H1 (cell line): ENCODE results near the gene LHFPL6. TPM values are rescaled to one million over a fixed set of nuclear protein-coding genes. Genes with fewer than 3 reads are reported as not detected.

Experiments used
- CTCF ChIA-PET: fragments of 300-600 bp; sonication (Branson Sonifier 250); formaldehyde crosslinking; loops from one replicate; lab custom pipeline; 2021; ENCODE audit not compliant: partially characterized antibody; lab: Charles Lee
- POLR2A ChIA-PET: fragments of 300-600 bp; sonication (Branson Sonifier 250); formaldehyde crosslinking; loops from one replicate; lab custom pipeline; 2021; ENCODE audit warnings: inconsistent platforms; ENCODE audit not compliant: partially characterized antibody; lab: Charles Lee
- DNase-seq, 2 experiments: peaks; one replicate each; pipeline versions ENCODE4 v3.0.0 to v3.0.0-alpha.2; 2010 to 2022; ENCODE audit warnings: low spot score in 2 of 2, low read depth in 1 of 2, mixed read lengths in 1 of 2
- FAIRE-seq: peaks from 2 replicates; lab custom pipeline; 2011; peaks lifted over from hg19 to GRCh38; lab: Jason Lieb, UNC
- H2AFZ ChIP-seq: 2 replicates; pipeline ENCODE4 v1.8.1; 2012; ENCODE audit warnings: low read length, inconsistent platforms
- H2AK5ac ChIP-seq: 2 replicates; pipeline ENCODE4 v1.6.1; 2013; ENCODE audit warnings: low read depth, low read length
- H2BK120ac ChIP-seq: replicated peaks from 2 replicates; pipeline ENCODE3; 2013; ENCODE audit warnings: low read depth, low read length, inconsistent platforms
- H2BK12ac ChIP-seq: 2 replicates; pipeline ENCODE4 v1.6.1; 2013; ENCODE audit warnings: low read depth, low read length
- H2BK15ac ChIP-seq: 2 replicates; pipeline ENCODE4 v1.6.1; 2013; ENCODE audit warnings: low read length
- H2BK20ac ChIP-seq: 2 replicates; pipeline ENCODE4 v1.6.1; 2013; ENCODE audit warnings: low read length
- H2BK5ac ChIP-seq: 2 replicates; pipeline ENCODE4 v1.6.1; 2013; ENCODE audit warnings: low read depth, low read length
- H3K14ac ChIP-seq: 2 replicates; pipeline ENCODE4 v1.6.1; 2013; ENCODE audit warnings: inconsistent platforms; ENCODE audit not compliant: insufficient read length
- H3K18ac ChIP-seq: 2 replicates; pipeline ENCODE4 v1.6.1; 2013; ENCODE audit warnings: low read length; ENCODE audit errors: extremely low read depth
- H3K23ac ChIP-seq: 2 replicates; pipeline ENCODE4 v1.6.1; 2013; ENCODE audit warnings: inconsistent platforms; ENCODE audit not compliant: insufficient read length
- H3K23me2 ChIP-seq: 2 replicates; pipeline ENCODE4 v1.6.1; 2013; ENCODE audit warnings: low read depth, low read length
- H3K27ac ChIP-seq: 2 replicates; pipeline ENCODE4 v1.6.1; 2011; ENCODE audit warnings: low read depth, low read length, inconsistent platforms
- H3K27me3 ChIP-seq, 4 experiments: replicated peaks in 1 of 4; 1 replicate in 1 of 4; 2 replicates in 3 of 4; pipeline versions ENCODE4 v1.6.1 to v1.8.1; 2011 to 2013; ENCODE audit warnings: low read length in 3 of 4, mild to moderate bottlenecking in 3 of 4, inconsistent platforms in 2 of 4, mixed read lengths in 2 of 4, moderate library complexity in 1 of 4; ENCODE audit not compliant: control insufficient read depth in 3 of 4, insufficient read depth in 3 of 4; ENCODE audit errors: extremely low read depth in 1 of 4
- H3K36me3 ChIP-seq, 4 experiments: 2 replicates each; pipeline versions ENCODE4 v1.6.1 to v1.8.1; 2011 to 2013; ENCODE audit warnings: mild to moderate bottlenecking in 4 of 4, low read length in 3 of 4, moderate library complexity in 2 of 4, control low read depth in 1 of 4, inconsistent platforms in 1 of 4; ENCODE audit not compliant: insufficient read depth in 4 of 4, control insufficient read depth in 2 of 4
- H3K4ac ChIP-seq: replicated peaks from 2 replicates; pipeline ENCODE3; 2013; ENCODE audit warnings: low read length, low read depth, mixed read lengths, inconsistent platforms; ENCODE audit not compliant: insufficient read length
- H3K4me1 ChIP-seq, 4 experiments: replicated peaks in 1 of 4; 1 replicate in 1 of 4; 2 replicates in 3 of 4; pipeline versions ENCODE4 v1.6.1 to v1.8.1; 2011 to 2013; ENCODE audit warnings: low read length in 3 of 4, inconsistent platforms in 2 of 4, mixed read lengths in 1 of 4; ENCODE audit not compliant: insufficient read depth in 4 of 4, control insufficient read depth in 3 of 4
- H3K4me2 ChIP-seq, 2 experiments: 2 replicates each; pipeline versions ENCODE4 v1.6.1 to v1.8.1; 2011 to 2013; ENCODE audit warnings: low read depth in 2 of 2, low read length in 2 of 2, control low read depth in 1 of 2, inconsistent platforms in 1 of 2, mild to moderate bottlenecking in 1 of 2; ENCODE audit not compliant: insufficient read depth in 1 of 2
- H3K4me3 ChIP-seq, 4 experiments: fragments of 200-600, 300-600 bp in 1 of 4; sonication (generic), shearing (Covaris generic), sonication (Bioruptor Twin) in 1 of 4; 2 replicates each; pipeline versions ENCODE4 v1.5.1 to v1.8.1; 2011 to 2016; ENCODE audit warnings: low read length in 4 of 4, low read depth in 3 of 4, control low read depth in 2 of 4, inconsistent platforms in 2 of 4, mild to moderate bottlenecking in 2 of 4, mixed read lengths in 1 of 4, moderate library complexity in 1 of 4; ENCODE audit not compliant: insufficient read depth in 2 of 4; ENCODE audit errors: extremely low read depth in 1 of 4
- H3K56ac ChIP-seq: replicated peaks from 2 replicates; pipeline ENCODE3; 2013; ENCODE audit warnings: low read depth, mild to moderate bottlenecking, mixed read lengths, low read length, inconsistent platforms; ENCODE audit not compliant: insufficient read length
- H3K79me1 ChIP-seq: 2 replicates; pipeline ENCODE4 v1.6.1; 2013; ENCODE audit warnings: low read depth, low read length, control low read depth
- H3K79me2 ChIP-seq, 2 experiments: 2 replicates each; pipeline versions ENCODE4 v1.6.1 to v1.8.1; 2012 to 2013; ENCODE audit warnings: low read length in 2 of 2, mild to moderate bottlenecking in 2 of 2, inconsistent platforms in 1 of 2; ENCODE audit not compliant: insufficient read depth in 2 of 2, control insufficient read depth in 1 of 2
- H3K9ac ChIP-seq, 4 experiments: replicated peaks in 1 of 4; 1 replicate in 1 of 4; 2 replicates in 3 of 4; pipeline versions ENCODE4 v1.6.1 to v1.8.1; 2011 to 2013; ENCODE audit warnings: low read depth in 3 of 4, low read length in 3 of 4, control low read depth in 2 of 4, mild to moderate bottlenecking in 2 of 4, moderate library complexity in 2 of 4, inconsistent platforms in 1 of 4; ENCODE audit errors: extremely low read depth in 1 of 4
- H3K9me3 ChIP-seq, 2 experiments: 2 replicates each; pipeline versions ENCODE4 v1.6.1 to v1.8.1; 2012 to 2013; ENCODE audit warnings: mild to moderate bottlenecking in 2 of 2, moderate library complexity in 2 of 2, control low read depth in 1 of 2, inconsistent platforms in 1 of 2, low read depth in 1 of 2, low read length in 1 of 2, mixed read lengths in 1 of 2; ENCODE audit not compliant: insufficient read depth in 2 of 2
- H4K20me1 ChIP-seq, 2 experiments: replicated peaks in 1 of 2; 2 replicates each; pipeline versions ENCODE3 to v1.8.1; 2011 to 2013; ENCODE audit warnings: inconsistent platforms in 2 of 2, low read length in 2 of 2, mild to moderate bottlenecking in 1 of 2; ENCODE audit not compliant: insufficient read depth in 2 of 2, control insufficient read depth in 1 of 2
- H4K5ac ChIP-seq: 2 replicates; pipeline ENCODE4 v1.6.1; 2013; ENCODE audit warnings: low read length, low read depth, mixed read lengths, inconsistent platforms; ENCODE audit not compliant: insufficient read length
- H4K8ac ChIP-seq: 2 replicates; pipeline ENCODE4 v1.8.0; 2013; ENCODE audit warnings: mild to moderate bottlenecking, moderate library complexity, low read length, inconsistent platforms; ENCODE audit not compliant: insufficient read depth; ENCODE audit errors: extremely low read depth
- H4K91ac ChIP-seq: replicated peaks from 2 replicates; pipeline ENCODE3; 2013; ENCODE audit warnings: low read length, mixed read lengths, inconsistent platforms; ENCODE audit not compliant: insufficient read length
- E2F6 ChIP-seq: IDR thresholded peaks from 2 replicates; pipeline ENCODE4 v1.6.1; 2012; ENCODE audit warnings: inconsistent platforms
- EGR1 ChIP-seq: IDR thresholded peaks from 2 replicates; pipeline ENCODE4 v1.6.1; 2011; ENCODE audit warnings: low read depth, low read length, borderline replicate concordance
- EP300 ChIP-seq, 2 experiments: IDR thresholded peaks; 1 replicate in 1 of 2; 2 replicates in 1 of 2; pipeline ENCODE4 v1.6.1; 2011 to 2012; ENCODE audit warnings: low read depth in 2 of 2, low read length in 2 of 2, mild to moderate bottlenecking in 2 of 2, borderline replicate concordance in 1 of 2, inconsistent platforms in 1 of 2, moderate library complexity in 1 of 2
- JUN ChIP-seq: IDR thresholded peaks from 2 replicates; pipeline ENCODE4 v1.6.1; 2011; ENCODE audit warnings: low read depth, mild to moderate bottlenecking, improper control_type of control experiment, low read length
- POLR2A ChIP-seq, 2 experiments: IDR thresholded peaks; 1 replicate in 1 of 2; 2 replicates in 1 of 2; pipeline ENCODE4 v1.6.1; 2011; ENCODE audit warnings: low read depth in 2 of 2, low read length in 2 of 2, mild to moderate bottlenecking in 2 of 2; ENCODE audit errors: control extremely low read depth in 1 of 2
- SIX5 ChIP-seq: IDR thresholded peaks from 2 replicates; pipeline ENCODE4 v1.6.1; 2011; ENCODE audit warnings: mild to moderate bottlenecking, low read depth, low read length
- SP1 ChIP-seq: IDR thresholded peaks from 2 replicates; pipeline ENCODE4 v1.6.1; 2011; ENCODE audit warnings: low read depth, low read length
- SUZ12 ChIP-seq: fragments of 200-600 bp; sonication (generic); IDR thresholded peaks from 2 replicates; pipeline ENCODE4 v1.6.1; 2012; ENCODE audit warnings: mild to moderate bottlenecking, inconsistent platforms, low read length, moderate library complexity, mixed read lengths
- polyA plus RNA-seq, 7 experiments: library from polyadenylated mRNA; depleted of rRNA in 3 of 7; stranded (reverse) in 5 of 7; unstranded in 2 of 7; fragments of >200 nt in 5 of 7; fragments of 200-250 nt in 2 of 7; gene quantifications; 1 replicate in 5 of 7; 2 replicates in 1 of 7; 4 replicates in 1 of 7; pipeline versions ENCODE4 v1.2.1 to v1.2.3, GENCODE V29; 2011 to 2013; ENCODE audit warnings: missing spikeins in 2 of 7, mixed read lengths in 2 of 7
- total RNA-seq: library from RNA; stranded (reverse); fragmentation: NEBNext Ultra II Directional; extraction: Animal tissue kit (Norgen Biotek cat#: 25700); gene quantifications from 2 replicates; pipeline ENCODE4 v1.2.1, GENCODE V29; 2021

Gene LHFPL6
- total and polyA plus RNA-seq, 2 of the 8 experiments (the other 6 are each of a cell fraction or from before 2014, with no cell fraction given), result 7.6 to 17.0 TPM

- no peaks in the 10 kb centered on the region for H3K27me3 ChIP-seq
- H3K4me3 ChIP-seq, result no peak overlapping the region
- H3K36me3 ChIP-seq, result no peaks in the 10 kb centered on the region
- H3K9ac ChIP-seq, result no peak overlapping the region
- no peak overlapping the region for H4K91ac ChIP-seq
- H3K9me3 ChIP-seq, result peaks cover 0 to 3% of the 10 kb centered on the region in 2 experiments; a peak in 1 of 4 replicates
- H3K4me1 ChIP-seq, result no peaks in the 10 kb centered on the region; a peak in 1 of 7 replicates
- no peaks in the 10 kb centered on the region for H4K20me1 ChIP-seq
- no peak overlapping the region for H3K18ac ChIP-seq
- H3K56ac ChIP-seq, result no peak overlapping the region
- no peak overlapping the region for H2AFZ ChIP-seq
- no peaks in the 10 kb centered on the region for H3K79me2 ChIP-seq
- no peak overlapping the region for H2BK12ac ChIP-seq
- no peak overlapping the region for H2BK20ac ChIP-seq
- H3K79me1 ChIP-seq, result no peaks in the 10 kb centered on the region
- H3K23me2 ChIP-seq, result no peaks in the 10 kb centered on the region
- no peak overlapping the region for H2BK120ac ChIP-seq
- H3K14ac ChIP-seq, result no peak overlapping the region
- FAIRE-seq (no peak), DNase-seq (no peak)
- ChIA-PET POLR2A (interaction anchor here (1.2 kb wide), 1 partner anchor 11 kb away, joined by 4 read pairs; no protein-coding TSS in a partner anchor), CTCF (no interaction called here)
- no peak overlapping the region for H3K23ac ChIP-seq
- no peak overlapping the region for H3K4me2 ChIP-seq
- H4K8ac ChIP-seq, result no peak overlapping the region
- no peak overlapping the region for H2BK5ac ChIP-seq
- no peak overlapping the region for H2BK15ac ChIP-seq
- no peak for TF ChIP-seq SUZ12
- no peak for TF ChIP-seq EP300 (IDR thresholded peaks at IDR 0.05; ENCODE audit: borderline replicate concordance in 1 of 2, low read depth in 2 of 2, low read length in 2 of 2)
- no peak for TF ChIP-seq JUN
- no peak for TF ChIP-seq EGR1
- no peak for TF ChIP-seq SIX5
- no peak for TF ChIP-seq SP1
- TF ChIP-seq E2F6, result no peak
- TF ChIP-seq POLR2A (IDR thresholded peaks at IDR 0.05; ENCODE audit: control extremely low read depth in 1 of 2, low read depth in 2 of 2, low read length in 2 of 2), result no peak
- no peak overlapping the region for H4K5ac ChIP-seq
- H3K27ac ChIP-seq, result no peak overlapping the region
- H3K4ac ChIP-seq, result no peak overlapping the region
- H2AK5ac ChIP-seq, result no peak overlapping the region
Measured at GRCh38 chr13:39547108-39547507, 55.9 kb downstream of the LHFPL6 start.
